PFSK-1 (cell line): ENCODE data around the gene KCNG3.

Experiments
- FOXP2 ChIP-seq: optimal IDR thresholded peaks from 2 replicates; pipeline ENCODE3; 2011; ENCODE audit warnings: borderline replicate concordance, control low read depth, inconsistent platforms; ENCODE audit not compliant: insufficient read depth; ENCODE audit errors: extremely low read length, extremely low read depth
- POLR2AphosphoS5 ChIP-seq: IDR thresholded peaks from 2 replicates; pipeline ENCODE4 v1.6.1; 2012; ENCODE audit warnings: low read depth, mild to moderate bottlenecking, control low read depth, low read length, moderate library complexity
- SIN3A ChIP-seq: IDR thresholded peaks from 2 replicates; pipeline ENCODE4 v1.6.1; 2012; ENCODE audit warnings: mild to moderate bottlenecking, low read length, moderate library complexity, borderline replicate concordance; ENCODE audit not compliant: insufficient read depth
- TAF1 ChIP-seq: IDR thresholded peaks from 2 replicates; pipeline ENCODE4 v1.6.1; 2012; ENCODE audit warnings: low read length, control low read depth, borderline replicate concordance; ENCODE audit not compliant: insufficient read depth
- TF ChIP-seq, protein P1 (sequence below), 2 experiments: IDR thresholded peaks; 2 replicates each; pipeline versions ENCODE4 v1.6.1 to v1.8.0; 2011 to 2012; ENCODE audit warnings: low read depth in 2 of 2, low read length in 2 of 2, control low read depth in 1 of 2, inconsistent platforms in 1 of 2, mild to moderate bottlenecking in 1 of 2, moderate library complexity in 1 of 2; ENCODE audit not compliant: insufficient read depth in 1 of 2

DNA sequence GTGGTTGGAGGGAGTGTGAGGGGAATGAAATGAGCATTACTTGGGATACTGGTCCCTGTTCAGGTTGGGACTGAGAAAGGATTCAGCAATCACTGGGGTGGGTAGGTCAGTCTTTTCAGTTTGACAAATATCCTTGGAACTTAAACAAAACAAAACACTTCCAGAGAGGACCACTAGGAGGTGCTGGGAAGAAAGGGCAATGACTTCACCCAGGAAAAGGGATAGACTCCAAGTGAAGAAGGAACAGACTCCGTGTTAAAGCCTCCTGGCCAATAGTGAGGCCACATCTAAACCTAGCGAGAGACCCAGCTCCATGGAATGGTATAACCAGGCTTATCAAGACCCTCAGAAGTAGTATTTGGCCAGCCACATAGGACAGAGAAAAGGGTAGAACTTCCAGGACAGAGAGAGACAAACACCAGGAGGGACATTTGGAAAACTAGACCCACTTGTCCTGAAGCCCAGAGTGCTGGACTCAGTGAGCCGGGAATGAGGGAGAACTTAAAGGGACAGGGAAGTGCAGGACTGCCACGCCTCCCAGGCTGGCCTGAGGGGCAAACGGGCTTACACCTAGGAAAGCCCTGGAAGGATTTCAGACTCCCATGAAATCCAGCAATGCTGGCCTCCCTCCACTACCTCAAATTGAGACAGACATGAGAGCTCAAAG is 19.6 kb upstream of the KCNG3 start:
- TF ChIP-seq, protein P1, sequence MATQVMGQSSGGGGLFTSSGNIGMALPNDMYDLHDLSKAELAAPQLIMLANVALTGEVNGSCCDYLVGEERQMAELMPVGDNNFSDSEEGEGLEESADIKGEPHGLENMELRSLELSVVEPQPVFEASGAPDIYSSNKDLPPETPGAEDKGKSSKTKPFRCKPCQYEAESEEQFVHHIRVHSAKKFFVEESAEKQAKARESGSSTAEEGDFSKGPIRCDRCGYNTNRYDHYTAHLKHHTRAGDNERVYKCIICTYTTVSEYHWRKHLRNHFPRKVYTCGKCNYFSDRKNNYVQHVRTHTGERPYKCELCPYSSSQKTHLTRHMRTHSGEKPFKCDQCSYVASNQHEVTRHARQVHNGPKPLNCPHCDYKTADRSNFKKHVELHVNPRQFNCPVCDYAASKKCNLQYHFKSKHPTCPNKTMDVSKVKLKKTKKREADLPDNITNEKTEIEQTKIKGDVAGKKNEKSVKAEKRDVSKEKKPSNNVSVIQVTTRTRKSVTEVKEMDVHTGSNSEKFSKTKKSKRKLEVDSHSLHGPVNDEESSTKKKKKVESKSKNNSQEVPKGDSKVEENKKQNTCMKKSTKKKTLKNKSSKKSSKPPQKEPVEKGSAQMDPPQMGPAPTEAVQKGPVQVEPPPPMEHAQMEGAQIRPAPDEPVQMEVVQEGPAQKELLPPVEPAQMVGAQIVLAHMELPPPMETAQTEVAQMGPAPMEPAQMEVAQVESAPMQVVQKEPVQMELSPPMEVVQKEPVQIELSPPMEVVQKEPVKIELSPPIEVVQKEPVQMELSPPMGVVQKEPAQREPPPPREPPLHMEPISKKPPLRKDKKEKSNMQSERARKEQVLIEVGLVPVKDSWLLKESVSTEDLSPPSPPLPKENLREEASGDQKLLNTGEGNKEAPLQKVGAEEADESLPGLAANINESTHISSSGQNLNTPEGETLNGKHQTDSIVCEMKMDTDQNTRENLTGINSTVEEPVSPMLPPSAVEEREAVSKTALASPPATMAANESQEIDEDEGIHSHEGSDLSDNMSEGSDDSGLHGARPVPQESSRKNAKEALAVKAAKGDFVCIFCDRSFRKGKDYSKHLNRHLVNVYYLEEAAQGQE (IDR thresholded peaks at IDR 0.05; ENCODE audit: insufficient read depth in 1 of 2, low read depth in 2 of 2, low read length in 2 of 2) = no peak
- no peak for TF ChIP-seq POLR2AphosphoS5
- TF ChIP-seq SIN3A = no peak
- no peak for TF ChIP-seq TAF1
- no peak for TF ChIP-seq FOXP2
